Effector memory CD8-positive, alpha-beta T cell (primary cell): ENCODE results near the gene OR10H2.
"Not testable (repeated sequence)": the region's sequence is repeated elsewhere in the genome, so short reads cannot be mapped to it uniquely, and the experiment has no call there.

ENCODE experiments used
- ATAC-seq: fragments of 150-1000 bp; cut with Tn5 transposase; replicated peaks from 2 replicates; pipeline ENCODE4 v1.10.0; 2021; ENCODE audit warnings: mild to moderate bottlenecking, moderate library complexity
- DNase-seq, 3 experiments: peaks; one replicate each; pipeline ENCODE4 v3.0.0; 2021
- H3K27ac Mint-ChIP-seq, 2 donors: one replicate each; pipeline ENCODE4 v1.8.0; 2022; ENCODE audit warnings: mild to moderate bottlenecking in 2 of 2, mixed read lengths in 2 of 2, moderate library complexity in 2 of 2
- H3K27me3 Mint-ChIP-seq, 2 donors: one replicate each; pipeline ENCODE4 v1.8.0; 2022; ENCODE audit warnings: mixed read lengths in 2 of 2
- H3K36me3 Mint-ChIP-seq: one replicate; pipeline ENCODE4 v1.8.0; 2022; ENCODE audit warnings: mild to moderate bottlenecking, moderate library complexity, mixed read lengths; ENCODE audit not compliant: insufficient read depth
- H3K4me1 Mint-ChIP-seq, 2 donors: one replicate each; pipeline ENCODE4 v1.8.0; 2022; ENCODE audit warnings: low read depth in 2 of 2, mixed read lengths in 2 of 2
- H3K4me3 Mint-ChIP-seq, 2 donors: one replicate each; pipeline ENCODE4 v1.8.0; 2022; ENCODE audit warnings: mild to moderate bottlenecking in 2 of 2, mixed read lengths in 2 of 2, moderate library complexity in 2 of 2
- H3K9me3 Mint-ChIP-seq, 2 donors: one replicate each; pipeline ENCODE4 v1.8.0; 2022; ENCODE audit warnings: mixed read lengths in 2 of 2
- total RNA-seq, 9 experiments: gene quantifications; one replicate each; lab custom pipeline; 2026; lab: John Stamatoyannopoulos, UW

The OR10H2 gene
- 0 reads per million in 9 experiments for total RNA-seq

DNA sequence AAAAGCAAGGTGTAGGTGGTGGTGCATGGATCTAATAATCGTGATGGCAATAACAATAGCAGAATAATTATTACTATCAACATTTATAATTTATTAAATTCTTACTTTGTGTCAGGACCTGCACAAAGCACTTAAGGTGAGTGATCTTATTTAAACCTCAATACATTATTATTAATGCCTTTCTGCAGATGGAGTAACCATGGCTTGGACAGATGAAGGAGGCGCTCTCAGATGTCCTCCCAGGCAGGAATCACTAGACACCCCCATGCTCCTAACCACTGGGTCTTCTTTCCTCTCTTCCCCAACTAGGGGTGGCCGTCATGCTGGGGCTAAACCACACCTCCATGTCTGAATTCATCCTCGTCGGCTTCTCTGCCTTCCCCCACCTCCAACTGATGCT is at the start of gene OR10H2:
OR10H2 (plus strand) TSS at position 301 of the 400 bp plus-strand sequence; CDS start at position 321, 20 bp downstream.
- Mint-ChIP-seq H3K9me3 (no peaks in the 10 kb centered on the region), H3K27me3 (peaks cover 46 to 62% of the 10 kb centered on the region in 2 donors), H3K27ac (no peak within 1 kb of the TSS), H3K4me1 (peaks cover 6 to 13% of the 10 kb centered on the region in 2 donors), H3K4me3 (no peak within 1 kb of the TSS), H3K36me3 (no peaks in the 10 kb centered on the region)
- ATAC-seq: no peak
- no peak for DNase-seq

DNA sequence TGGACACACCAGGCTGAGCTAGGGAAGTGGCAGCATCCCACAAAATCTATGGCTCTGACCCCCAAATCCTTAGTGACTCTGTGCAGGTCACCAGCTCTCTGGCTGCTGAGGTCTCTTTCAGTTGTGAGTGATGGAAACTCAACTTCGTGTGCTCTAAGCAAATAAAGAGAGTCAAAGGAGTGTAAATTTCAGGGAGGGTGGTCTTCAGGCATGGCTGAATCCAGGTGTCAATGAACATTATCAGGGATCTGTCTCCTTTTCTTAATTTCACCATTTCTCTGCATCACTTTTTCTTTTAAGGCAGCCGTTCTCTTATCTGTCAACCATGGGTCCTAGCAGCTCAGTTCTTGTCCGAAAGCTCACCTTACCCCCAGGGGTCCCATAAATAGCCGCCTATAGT is 48.7 kb upstream of the OR10H2 start:
- no peak for DNase-seq
- Mint-ChIP-seq H3K36me3 (no peaks in the 10 kb centered on the region), H3K27me3 (peaks cover 27 to 34% of the 10 kb centered on the region in 2 donors), H3K9me3 (peaks cover 0 to 2% of the 10 kb centered on the region in 2 donors), H3K27ac (no peak overlapping the region), H3K4me3 (no peak overlapping the region), H3K4me1 (no peaks in the 10 kb centered on the region)
- ATAC-seq: no peak

DNA sequence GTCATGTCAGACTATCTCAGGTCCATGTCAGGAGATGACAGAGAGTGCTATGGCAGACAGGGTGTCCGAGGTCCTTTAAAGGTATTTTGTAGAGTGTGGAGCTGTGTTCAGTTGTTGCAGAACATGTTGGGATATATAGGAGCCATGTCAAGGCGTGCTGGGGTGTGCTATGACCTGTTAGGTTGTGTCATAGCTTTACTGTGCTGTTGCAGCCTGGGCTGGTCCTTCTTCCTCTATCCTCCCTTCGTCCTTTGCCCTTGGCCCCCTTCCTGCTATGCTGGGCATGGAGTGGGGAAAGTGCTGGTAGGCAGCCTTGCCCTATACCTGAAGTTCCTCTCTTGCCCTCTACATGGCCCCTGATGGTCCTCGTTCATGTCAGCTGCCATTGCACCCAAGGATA is 48.0 kb upstream of the OR10H2 start:
- H3K4me1 Mint-ChIP-seq, H3K27ac Mint-ChIP-seq, H3K9me3 Mint-ChIP-seq, H3K36me3 Mint-ChIP-seq, H3K4me3 Mint-ChIP-seq, DNase-seq, ATAC-seq: not testable (repeated sequence)
- H3K27me3 Mint-ChIP-seq: peaks cover 35 to 42% of the 10 kb centered on the region in 2 donors

DNA sequence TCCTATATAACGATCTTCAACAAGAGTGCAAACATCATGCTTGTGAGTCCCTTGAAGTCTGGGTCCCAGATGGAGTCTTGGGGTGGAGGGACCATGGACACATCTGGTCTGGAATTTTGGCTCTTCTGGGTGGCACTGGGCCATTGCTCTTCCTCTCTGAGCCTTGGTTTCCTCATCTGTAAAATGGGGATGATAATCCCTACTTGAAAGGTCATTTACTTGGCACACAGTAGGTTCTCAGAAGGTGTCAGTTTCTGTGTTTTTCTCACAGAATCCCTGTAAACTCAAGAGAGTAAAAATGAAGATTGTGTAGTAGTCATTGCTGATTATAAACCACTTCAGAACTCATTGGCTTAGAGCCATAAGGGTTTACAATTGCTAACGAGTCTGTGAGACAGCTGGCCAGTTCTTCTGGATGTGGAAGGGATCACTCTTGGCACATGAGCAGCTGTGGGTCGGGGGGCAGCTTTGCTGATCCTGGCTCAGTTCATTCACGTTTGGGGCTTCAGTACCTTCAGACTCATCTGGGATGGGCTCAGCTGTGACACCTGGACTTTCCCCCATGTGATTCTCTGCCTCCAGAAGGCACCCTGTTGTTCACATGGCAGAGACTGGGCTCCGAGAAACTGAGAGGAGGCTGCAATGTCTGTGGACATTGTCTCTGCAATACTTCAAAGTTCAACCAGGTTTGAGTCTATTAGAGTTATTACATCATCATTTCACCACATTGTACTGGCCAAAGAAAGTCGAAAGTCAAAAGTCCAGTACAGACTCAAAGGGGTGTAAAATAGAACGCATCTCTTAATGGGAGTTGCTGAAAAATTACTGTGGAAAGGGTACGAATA is 47.1 kb upstream of the OR10H2 start:
- DNase-seq: no peak
- Mint-ChIP-seq H3K27ac (no peak overlapping the region), H3K36me3 (no peaks in the 10 kb centered on the region), H3K4me1 (no peaks in the 10 kb centered on the region), H3K9me3 (peaks cover 0 to 2% of the 10 kb centered on the region in 2 donors), H3K4me3 (no peak overlapping the region), H3K27me3 (peaks cover 40 to 46% of the 10 kb centered on the region in 2 donors)
- ATAC-seq: no peak

DNA sequence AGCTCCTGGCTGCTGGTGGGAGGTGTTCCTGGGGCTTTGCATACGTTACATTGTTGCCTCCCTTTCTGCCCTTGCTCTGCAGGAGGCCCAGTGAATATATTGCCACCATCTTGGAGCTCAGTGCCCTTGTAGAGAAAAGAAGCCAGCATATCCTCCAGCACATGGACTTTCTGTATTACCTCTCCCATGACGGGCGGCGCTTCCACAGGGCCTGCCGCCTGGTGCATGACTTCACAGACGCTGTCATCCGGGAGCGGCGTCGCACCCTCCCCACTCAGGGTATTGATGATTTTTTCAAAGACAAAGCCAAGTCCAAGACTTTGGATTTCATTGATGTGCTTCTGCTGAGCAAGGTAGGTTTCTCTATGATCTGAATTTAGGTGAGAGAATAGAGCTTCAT is 44.4 kb upstream of the OR10H2 start:
- H3K27me3 Mint-ChIP-seq: peaks cover 44 to 70% of the 10 kb centered on the region in 2 donors
- no peaks in the 10 kb centered on the region for H3K36me3 Mint-ChIP-seq
- no peaks in the 10 kb centered on the region for H3K4me1 Mint-ChIP-seq
- ATAC-seq (no peak), DNase-seq (no peak)
- H3K9me3 Mint-ChIP-seq: peaks cover 0 to 3% of the 10 kb centered on the region in 2 donors
- H3K4me3 Mint-ChIP-seq: no peak overlapping the region
- H3K27ac Mint-ChIP-seq: no peak overlapping the region

DNA sequence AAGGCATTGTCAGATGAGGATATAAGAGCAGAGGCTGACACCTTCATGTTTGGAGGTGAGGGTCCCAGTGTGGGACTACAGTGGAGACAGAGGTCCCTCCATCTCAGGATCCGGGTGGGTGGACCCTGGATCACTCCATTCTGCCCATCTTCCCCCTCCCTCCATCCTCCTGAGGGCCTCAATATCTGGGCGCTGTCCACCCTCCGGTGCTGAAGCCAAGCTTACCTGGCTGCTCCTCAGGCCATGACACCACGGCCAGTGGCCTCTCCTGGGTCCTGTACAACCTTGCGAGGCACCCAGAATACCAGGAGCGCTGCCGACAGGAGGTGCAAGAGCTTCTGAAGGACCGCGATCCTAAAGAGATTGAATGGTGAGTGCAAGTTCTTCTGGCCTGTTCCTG is 43.0 kb upstream of the OR10H2 start:
- DNase-seq: no peak
- Mint-ChIP-seq H3K4me3 (no peak overlapping the region), H3K9me3 (peaks cover 0 to 5% of the 10 kb centered on the region in 2 donors), H3K27me3 (peaks cover 44 to 74% of the 10 kb centered on the region in 2 donors), H3K36me3 (no peaks in the 10 kb centered on the region), H3K27ac (no peak overlapping the region), H3K4me1 (no peaks in the 10 kb centered on the region)
- ATAC-seq: no peak

DNA sequence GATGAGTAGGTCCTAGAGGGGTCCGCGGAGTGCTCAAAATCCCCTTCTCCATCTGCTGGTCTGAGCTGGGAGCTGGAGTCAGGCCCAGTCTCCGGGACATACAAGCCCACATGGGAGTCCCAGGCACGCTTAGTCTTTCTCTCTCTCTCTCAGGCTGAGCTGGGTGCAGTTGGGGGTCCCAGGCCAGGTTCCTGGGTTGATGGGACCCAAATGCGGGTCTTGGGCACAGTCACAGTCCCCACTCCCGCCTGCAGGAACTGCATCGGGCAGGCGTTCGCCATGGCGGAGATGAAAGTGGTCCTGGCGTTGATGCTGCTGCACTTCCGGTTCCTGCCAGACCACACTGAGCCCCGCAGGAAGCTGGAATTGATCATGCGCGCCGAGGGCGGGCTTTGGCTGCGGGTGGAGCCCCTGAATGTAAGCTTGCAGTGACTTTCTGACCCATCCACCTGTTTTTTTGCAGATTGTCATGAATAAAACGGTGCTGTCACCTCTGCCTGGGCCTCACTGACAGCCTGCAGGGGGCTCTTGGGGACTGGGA is 31.1 kb upstream of the OR10H2 start:
- H3K36me3 Mint-ChIP-seq: no peaks in the 10 kb centered on the region
- H3K27ac Mint-ChIP-seq: no peak overlapping the region
- H3K9me3 Mint-ChIP-seq: no peaks in the 10 kb centered on the region
- peaks cover 48 to 67% of the 10 kb centered on the region in 2 donors for H3K27me3 Mint-ChIP-seq
- no peak overlapping the region for H3K4me3 Mint-ChIP-seq
- no peak for ATAC-seq
- no peak for DNase-seq
- no peaks in the 10 kb centered on the region for H3K4me1 Mint-ChIP-seq

DNA sequence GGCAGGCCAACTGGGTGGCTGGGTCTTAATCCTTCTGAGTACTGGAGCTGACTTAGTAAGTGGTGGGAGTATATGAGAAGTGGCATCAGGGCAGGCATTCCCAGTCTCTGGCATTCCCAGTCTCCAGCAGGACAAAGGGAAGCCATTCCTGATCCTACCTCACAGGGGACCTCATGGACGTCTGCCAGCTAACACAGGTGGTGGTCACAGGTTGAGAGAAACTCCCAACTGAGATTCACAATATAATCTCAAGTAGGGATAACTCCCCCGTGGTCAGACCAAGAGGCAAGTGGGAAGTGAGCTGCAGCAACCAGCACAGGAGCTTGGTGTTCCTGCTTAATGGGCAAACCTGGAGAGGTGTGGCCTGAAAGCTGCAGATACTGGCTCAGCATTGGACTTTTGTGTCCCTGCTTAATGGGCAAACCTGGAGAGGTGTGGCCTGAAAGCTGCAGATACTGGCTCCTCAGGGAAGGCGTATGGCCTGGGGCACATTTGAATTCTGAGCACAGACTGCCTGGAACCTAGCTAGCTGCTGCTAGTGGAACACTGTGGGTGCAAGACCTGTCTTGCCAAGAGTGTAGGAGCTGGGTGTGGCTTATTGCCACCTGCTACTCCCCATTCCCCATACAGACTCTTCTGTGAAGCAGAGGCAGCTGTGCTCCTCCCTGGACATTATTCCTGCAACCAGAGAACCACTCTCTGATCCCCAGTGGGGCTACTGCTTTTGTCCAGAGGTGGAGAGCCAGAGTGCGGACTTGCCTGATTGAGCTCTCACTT is 25.9 kb upstream of the OR10H2 start:
- ATAC-seq (no peak), DNase-seq (no peak)
- Mint-ChIP-seq H3K4me3 (no peak overlapping the region), H3K4me1 (no peaks in the 10 kb centered on the region), H3K27me3 (peaks cover 57 to 75% of the 10 kb centered on the region in 2 donors), H3K9me3 (peaks cover 0 to 1% of the 10 kb centered on the region in 2 donors), H3K36me3 (no peaks in the 10 kb centered on the region), H3K27ac (no peak overlapping the region)

DNA sequence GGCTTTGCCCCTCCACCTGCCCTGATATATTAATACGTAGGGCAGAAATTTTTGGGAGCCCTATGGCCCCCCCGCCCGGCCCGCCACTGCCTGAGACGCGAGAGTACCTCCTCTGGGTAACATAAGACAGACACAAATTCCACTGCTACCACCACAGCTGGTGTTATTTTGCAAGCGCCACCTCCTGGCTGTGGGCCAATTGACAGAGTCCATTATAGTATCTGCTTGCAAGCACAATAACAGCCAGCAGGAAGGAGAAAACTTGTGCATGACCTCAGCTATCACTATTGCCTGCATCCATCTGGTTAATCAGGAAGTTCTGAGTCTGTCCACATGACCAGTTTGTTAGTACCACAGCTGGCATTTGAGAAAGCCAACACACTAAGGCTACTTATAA is 25.3 kb upstream of the OR10H2 start:
- Mint-ChIP-seq H3K4me3 (no peak overlapping the region), H3K27me3 (peaks cover 56 to 69% of the 10 kb centered on the region in 2 donors), H3K36me3 (no peaks in the 10 kb centered on the region), H3K27ac (no peak overlapping the region), H3K9me3 (peaks cover 0 to 1% of the 10 kb centered on the region in 2 donors), H3K4me1 (no peaks in the 10 kb centered on the region)
- DNase-seq (peak in 2 of 3 experiments; percentile 15 to 20), ATAC-seq (peak; percentile 35)

GRCh38 chr19:15714638-15715037 is 13.2 kb upstream of the OR10H2 start:
- H3K27ac Mint-ChIP-seq: no peak overlapping the region
- DNase-seq (no peak), ATAC-seq (no peak)
- no peaks in the 10 kb centered on the region for H3K9me3 Mint-ChIP-seq
- peaks cover 30 to 59% of the 10 kb centered on the region in 2 donors for H3K27me3 Mint-ChIP-seq
- H3K4me3 Mint-ChIP-seq: no peak overlapping the region
- no peaks in the 10 kb centered on the region for H3K36me3 Mint-ChIP-seq
- H3K4me1 Mint-ChIP-seq: no peaks in the 10 kb centered on the region

DNA sequence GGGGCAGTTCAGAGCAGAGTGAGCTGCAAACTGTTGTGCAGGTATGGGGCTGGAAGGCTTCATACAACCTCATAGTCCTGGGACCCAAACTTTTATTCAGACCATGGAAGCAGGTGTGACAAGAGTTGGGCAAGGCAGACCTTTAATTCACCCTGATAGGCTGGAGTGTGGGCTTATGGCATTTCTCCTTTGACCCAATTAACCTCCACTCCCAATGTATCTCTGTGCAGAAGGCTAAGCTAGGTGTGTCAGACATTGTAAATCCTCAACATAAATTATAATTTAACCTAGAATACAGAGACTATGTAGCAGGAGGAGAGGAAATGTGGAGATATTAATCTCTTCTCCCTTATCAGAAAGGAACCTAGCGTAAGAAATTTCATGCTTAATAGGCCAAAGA is 12.2 kb upstream of the OR10H2 start:
- DNase-seq (no peak), ATAC-seq (no peak)
- no peak overlapping the region for H3K27ac Mint-ChIP-seq
- no peak overlapping the region for H3K4me3 Mint-ChIP-seq
- H3K9me3 Mint-ChIP-seq: no peaks in the 10 kb centered on the region
- peaks cover 32 to 57% of the 10 kb centered on the region in 2 donors for H3K27me3 Mint-ChIP-seq
- no peaks in the 10 kb centered on the region for H3K36me3 Mint-ChIP-seq
- H3K4me1 Mint-ChIP-seq: no peaks in the 10 kb centered on the region

DNA sequence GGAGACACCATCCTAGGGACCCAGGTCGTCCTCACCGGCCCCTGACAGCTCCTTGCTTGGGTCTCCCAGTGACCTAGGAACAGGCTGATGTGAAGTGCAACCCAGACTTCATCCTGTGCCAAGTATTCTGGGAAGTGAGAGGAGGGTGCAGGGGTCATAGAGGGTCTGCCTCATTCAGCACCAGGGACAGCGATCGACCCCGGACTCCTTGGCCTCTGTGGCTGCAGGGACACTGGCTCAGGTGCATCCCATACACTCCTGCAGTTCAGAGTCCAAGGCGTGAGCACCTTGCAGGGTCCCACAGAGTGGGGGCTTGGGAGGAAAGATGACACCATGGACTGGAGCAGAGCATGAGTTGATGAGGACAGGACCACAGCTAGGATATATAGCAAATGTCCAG is 10.0 kb upstream of the OR10H2 start:
- no peaks in the 10 kb centered on the region for H3K4me1 Mint-ChIP-seq
- ATAC-seq (no peak), DNase-seq (no peak)
- no peak overlapping the region for H3K4me3 Mint-ChIP-seq
- H3K9me3 Mint-ChIP-seq: no peaks in the 10 kb centered on the region
- H3K27ac Mint-ChIP-seq: no peak overlapping the region
- peaks cover 48 to 71% of the 10 kb centered on the region in 2 donors for H3K27me3 Mint-ChIP-seq
- H3K36me3 Mint-ChIP-seq: no peaks in the 10 kb centered on the region

DNA sequence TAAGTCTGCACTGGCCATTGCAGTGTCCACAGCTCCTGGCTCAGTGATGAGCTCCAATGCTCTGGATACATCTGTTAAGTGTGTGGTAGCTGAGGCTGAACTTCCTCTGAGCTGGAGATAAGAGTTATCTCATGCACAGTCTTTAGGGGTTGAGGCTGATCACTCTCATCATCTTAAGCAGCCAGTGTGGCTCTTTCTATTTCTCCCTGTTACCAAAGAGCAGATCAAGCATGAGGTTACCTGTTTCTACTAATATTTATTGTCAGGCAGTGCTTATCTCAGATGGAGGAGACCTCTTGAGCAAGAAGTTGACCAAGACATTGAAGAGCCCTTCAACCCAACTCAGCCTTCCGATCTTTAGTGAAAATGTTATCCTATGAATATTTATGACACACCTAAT is 6.6 kb upstream of the OR10H2 start:
- Mint-ChIP-seq H3K4me3 (no peak overlapping the region), H3K27ac (no peak overlapping the region), H3K36me3 (no peaks in the 10 kb centered on the region), H3K4me1 (no peaks in the 10 kb centered on the region), H3K9me3 (no peaks in the 10 kb centered on the region), H3K27me3 (peaks cover 70 to 86% of the 10 kb centered on the region in 2 donors)
- ATAC-seq (no peak), DNase-seq (no peak)
